ENCODE results near the gene TBXT. TPM values are rescaled to one million over a fixed set of nuclear protein-coding genes. Genes with fewer than 3 reads are reported as not detected.
A peak's percentile ranks its signal among the peaks of the same experiment; 100 is the strongest.

Gene TBXT
- total RNA-seq, 1 experiment from 2014 or later = 0.31 TPM

- H3K9ac ChIP-seq (ENCODE audit: extremely low read depth, insufficient read length, low read length) = no peak overlapping the region
- H2BK5ac ChIP-seq (ENCODE audit: insufficient read length, low read length) = no peak overlapping the region
- H3K56ac ChIP-seq (ENCODE audit: insufficient read length, low read depth, low read length) = no peak overlapping the region
- no peak overlapping the region for H4K91ac ChIP-seq (ENCODE audit: insufficient read length, low read depth, low read length)
- no peak overlapping the region for H3K4ac ChIP-seq (ENCODE audit: low read depth, low read length)
- H3K79me1 ChIP-seq (ENCODE audit: insufficient read depth, low read depth, low read length, poor library complexity, severe bottlenecking) = no peaks in the 10 kb centered on the region
- H2BK15ac ChIP-seq (ENCODE audit: low read depth, low read length) = no peak overlapping the region
- no peak overlapping the region for H4K8ac ChIP-seq (replicated peaks; ENCODE audit: insufficient read length, low read depth, low read length)
- H3K23ac ChIP-seq (ENCODE audit: insufficient read length, low read depth, low read length) = no peak overlapping the region
- H2BK20ac ChIP-seq (ENCODE audit: low read depth, low read length, poor library complexity, severe bottlenecking) = no peak overlapping the region
- H3K14ac ChIP-seq (ENCODE audit: insufficient read depth, low read length) = peak overlapping the region; percentile 40; the same call in 1 of the 2 replicates
- H2AK5ac ChIP-seq (ENCODE audit: insufficient read length, low read length) = no peak overlapping the region
- no peak overlapping the region for H3K18ac ChIP-seq (ENCODE audit: insufficient read length, low read depth, low read length)
- no peak overlapping the region for H2AFZ ChIP-seq (ENCODE audit: low read length)
- TF ChIP-seq CTCF (conservative IDR thresholded peaks at IDR 0.05) = no peak
- H3K79me2 ChIP-seq (ENCODE audit: insufficient read depth, low read length) = no peaks in the 10 kb centered on the region
- no peak overlapping the region for H2BK120ac ChIP-seq (ENCODE audit: low read depth, low read length, poor library complexity, severe bottlenecking)
- Mint-ChIP-seq H3K36me3 (ENCODE audit: insufficient read depth in 1 of 3, low read depth in 3 of 3) (peaks cover 0 to 1% (median 0%) of the 10 kb centered on the region in 3 experiments; a peak in 1 of 7 replicates), H3K27me3 (ENCODE audit: low read depth) (peaks cover 63% of the 10 kb centered on the region), H3K9me3 (peaks cover 0 to 8% of the 10 kb centered on the region in 2 experiments; a peak in 1 of 5 replicates), H3K27ac (no peak overlapping the region), H3K4me1 (peaks cover 25 to 44% of the 10 kb centered on the region in 2 experiments), H3K4me3 (peak overlapping the region; percentile 53 to 88)
- no peak overlapping the region for H4K5ac ChIP-seq (ENCODE audit: insufficient read length, low read depth, low read length)
- H3K4me1 ChIP-seq (ENCODE audit: insufficient read depth, low read length) = no peaks in the 10 kb centered on the region
- H2BK12ac ChIP-seq (ENCODE audit: insufficient read length, low read depth, low read length) = no peak overlapping the region
- peaks cover 85% of the 10 kb centered on the region for H3K27me3 ChIP-seq (ENCODE audit: insufficient read depth, low read length)
- no peak for DNase-seq
- no peak overlapping the region for H3T11ph ChIP-seq (ENCODE audit: low read length)
- no peaks in the 10 kb centered on the region for H3K9me3 ChIP-seq (ENCODE audit: control insufficient read depth, low read depth, low read length)
- peaks cover 27% of the 10 kb centered on the region for H3K23me2 ChIP-seq (ENCODE audit: insufficient read length, low read depth, low read length, poor library complexity, severe bottlenecking)
- H4K20me1 ChIP-seq (ENCODE audit: control insufficient read depth, insufficient read depth, insufficient read length) = no peaks in the 10 kb centered on the region
- H3K27ac ChIP-seq (ENCODE audit: insufficient read length, low read depth, low read length) = no peak overlapping the region
- no CpG with 5 or more reads among the region's 63 CpGs for WGBS (ENCODE audit: extremely low coverage, insufficient read length, low lambda C conversion rate)
- H3K4me2 ChIP-seq (ENCODE audit: insufficient read depth, insufficient read length, low read length) = peak overlapping the region; percentile 93
Observed at GRCh38 chr6:166166314-166167257, 1.1 kb downstream of the TBXT start.
